ENCODE results near the gene TRNAU1AP. TPM values are rescaled to one million over a fixed set of nuclear protein-coding genes. Genes with fewer than 3 reads are reported as not detected.
A peak's percentile ranks its signal among the peaks of the same experiment; 100 is the strongest.

The TRNAU1AP gene
- total and polyA plus RNA-seq, 2 of the 13 experiments (the other 11 are each of a cell fraction or from before 2014, with no cell fraction given): 29.0 to 42.9 TPM

- TF ChIP-seq RERE (CRISPR knock-in tag; IDR thresholded peaks at IDR 0.05; ENCODE audit: low read depth) (peak; percentile 13; the same call in 1 of the 2 replicates), JARID2 (CRISPR knock-in tag; IDR thresholded peaks at IDR 0.05; ENCODE audit: insufficient replicate concordance) (no peak), MLXIP (CRISPR knock-in tag; IDR thresholded peaks at IDR 0.05; ENCODE audit: borderline replicate concordance) (no peak), ZFP41 (CRISPR knock-in tag; IDR thresholded peaks at IDR 0.05; ENCODE audit: borderline replicate concordance) (no peak), REPIN1 (CRISPR knock-in tag; IDR thresholded peaks at IDR 0.05; ENCODE audit: borderline replicate concordance, low read depth) (0 out of 2 replicates have a peak, but pooled peaks have one; percentile 6), SMARCC2 (IDR thresholded peaks at IDR 0.05) (no peak), ELF4 (CRISPR knock-in tag; IDR thresholded peaks at IDR 0.05; ENCODE audit: borderline replicate concordance) (no peak), BCLAF1 (IDR thresholded peaks at IDR 0.05) (no peak), SKIL (CRISPR knock-in tag; IDR thresholded peaks at IDR 0.05; ENCODE audit: borderline replicate concordance) (no peak), ZNF761 (CRISPR knock-in tag; conservative IDR thresholded peaks at IDR 0.05) (peak; percentile 27; the same call in 1 of the 2 replicates), TCF7 (IDR thresholded peaks at IDR 0.05; ENCODE audit: low read depth) (no peak), ZNF891 (CRISPR knock-in tag; IDR thresholded peaks at IDR 0.05) (peak; percentile 89), ZBTB1 (CRISPR knock-in tag; IDR thresholded peaks at IDR 0.05; ENCODE audit: borderline replicate concordance) (no peak), ZNF772 (CRISPR knock-in tag; IDR thresholded peaks at IDR 0.05) (no peak), FLYWCH1 (CRISPR knock-in tag; IDR thresholded peaks at IDR 0.05) (no peak)
Observed at GRCh38 chr1:28505406-28506187, 47.3 kb upstream of the TRNAU1AP start, which contains the start of gene RCC1 (continued).
